IPS-11a (cell line): ENCODE results near the gene PAK4.

Experiments used
- H3K4me3 ChIP-seq: one replicate; pipeline ENCODE4 v1.5.1; 2013; ENCODE audit warnings: low read depth, low read length, control low read depth

PAK4 gene

DNA sequence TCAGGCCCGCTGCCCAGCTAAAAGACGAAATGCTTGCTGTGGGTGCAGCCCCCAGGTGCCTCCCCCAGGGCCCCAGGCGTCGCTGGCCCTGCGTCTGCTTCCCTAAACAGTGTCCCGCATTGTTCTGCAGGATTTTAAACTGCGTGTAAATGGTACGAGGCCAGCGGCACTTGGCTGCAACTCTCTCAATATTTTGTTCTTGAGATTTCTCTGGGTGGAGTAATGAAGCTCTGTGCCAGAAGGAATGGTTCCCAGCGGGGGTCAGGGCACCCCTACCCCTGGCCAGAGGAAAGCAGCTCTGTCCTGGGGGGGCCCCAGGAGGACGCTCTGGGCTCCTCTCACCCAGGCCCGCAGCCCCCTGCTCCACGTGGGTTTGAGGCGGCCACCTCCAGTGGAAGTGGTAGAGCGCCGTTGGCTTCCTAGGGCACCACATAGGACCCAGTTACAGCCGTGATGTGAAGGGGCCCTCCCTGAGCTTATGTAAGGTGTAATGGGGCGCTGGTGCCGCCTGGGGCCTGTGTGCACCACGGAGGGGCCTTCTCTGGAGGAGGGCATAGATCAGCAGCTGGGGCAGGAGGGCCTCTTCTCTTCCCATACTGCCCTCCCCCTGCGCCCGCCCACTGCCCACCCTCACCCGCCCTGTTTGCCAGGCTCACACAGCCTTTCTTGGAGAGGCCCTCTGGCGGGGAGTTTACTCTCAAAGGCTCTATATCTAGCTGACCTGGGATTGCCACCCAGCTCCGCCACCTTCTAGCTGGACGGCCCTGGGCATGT, 19.8 kb downstream of the PAK4 start:
- no peak overlapping the region for H3K4me3 ChIP-seq

DNA sequence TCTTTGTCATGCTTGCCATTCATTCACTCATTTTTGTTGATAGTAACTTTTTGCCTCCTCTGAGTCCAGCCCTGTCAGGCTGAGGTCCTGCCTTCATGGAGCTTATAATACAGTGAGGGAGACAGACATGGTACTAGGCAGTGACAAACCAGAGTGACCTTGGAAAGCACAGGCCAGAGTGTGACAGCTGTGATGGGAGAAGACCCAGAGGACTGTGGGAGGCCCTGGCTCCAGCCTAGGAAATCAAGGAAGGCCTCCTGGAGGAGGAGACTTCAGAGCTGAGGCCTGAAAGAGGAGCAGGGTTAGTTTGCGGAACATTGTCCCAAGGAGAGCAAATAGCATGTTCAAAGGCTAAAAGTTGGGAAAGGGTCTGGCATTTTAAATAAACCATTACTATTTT, 20.5 kb downstream of the PAK4 start:
- H3K4me3 ChIP-seq = no peak overlapping the region

DNA sequence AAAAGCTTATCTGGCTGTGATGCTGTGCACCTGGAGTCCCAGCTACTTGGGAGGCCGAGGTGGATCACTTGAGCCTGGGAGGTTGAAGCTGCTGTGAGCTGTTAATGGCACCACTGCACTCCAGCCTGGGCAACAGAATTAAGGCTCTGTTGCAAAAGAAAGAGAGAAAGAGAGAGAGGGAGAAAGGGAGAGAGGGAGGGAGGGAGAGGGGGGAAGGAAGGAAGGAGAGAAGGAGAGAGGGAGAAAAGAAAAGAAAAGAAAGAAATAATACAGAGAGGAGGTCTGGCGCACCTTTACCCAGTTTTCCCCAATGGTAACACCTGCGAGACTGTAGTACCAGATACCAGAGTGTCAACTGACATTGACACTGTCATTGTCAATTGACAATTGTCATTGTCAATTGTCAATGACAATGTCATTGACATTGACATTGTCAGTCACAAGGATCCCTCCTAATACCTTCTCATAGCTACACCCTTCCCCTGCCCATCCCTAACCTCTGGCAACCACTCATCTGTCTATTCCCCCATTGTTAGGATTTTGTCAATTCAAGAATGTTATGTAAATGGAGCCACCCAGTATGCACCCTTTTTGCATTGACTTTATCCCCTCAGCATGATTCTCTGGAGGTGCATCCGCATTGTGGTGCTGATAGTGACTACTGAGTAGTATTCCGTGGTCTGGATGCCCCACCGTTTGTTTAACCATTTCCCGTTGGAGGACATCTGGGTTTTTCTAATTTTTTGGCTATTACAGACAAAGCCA, 21.3 kb downstream of the PAK4 start:
- H3K4me3 ChIP-seq = no peak overlapping the region

DNA sequence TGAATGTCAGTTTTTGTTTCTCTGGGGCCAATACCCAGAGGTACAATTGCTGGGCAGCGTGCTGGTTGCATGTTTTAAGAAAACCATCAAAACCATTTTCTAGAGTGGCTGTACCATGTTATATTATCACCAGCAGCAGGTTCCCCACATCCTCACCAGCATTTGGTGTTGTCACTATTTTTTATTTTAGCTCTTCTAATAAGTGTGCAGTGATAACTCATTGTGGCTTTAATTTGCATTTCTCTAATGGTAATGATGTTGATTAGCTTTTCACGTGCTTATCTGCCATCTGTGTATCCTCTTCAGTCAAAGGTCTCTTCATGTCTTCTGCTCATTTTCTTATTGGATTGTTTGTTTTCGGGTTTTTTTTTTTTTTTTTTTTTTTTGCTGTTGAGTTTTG, 21.9 kb downstream of the PAK4 start:
- H3K4me3 ChIP-seq = no peak overlapping the region

DNA sequence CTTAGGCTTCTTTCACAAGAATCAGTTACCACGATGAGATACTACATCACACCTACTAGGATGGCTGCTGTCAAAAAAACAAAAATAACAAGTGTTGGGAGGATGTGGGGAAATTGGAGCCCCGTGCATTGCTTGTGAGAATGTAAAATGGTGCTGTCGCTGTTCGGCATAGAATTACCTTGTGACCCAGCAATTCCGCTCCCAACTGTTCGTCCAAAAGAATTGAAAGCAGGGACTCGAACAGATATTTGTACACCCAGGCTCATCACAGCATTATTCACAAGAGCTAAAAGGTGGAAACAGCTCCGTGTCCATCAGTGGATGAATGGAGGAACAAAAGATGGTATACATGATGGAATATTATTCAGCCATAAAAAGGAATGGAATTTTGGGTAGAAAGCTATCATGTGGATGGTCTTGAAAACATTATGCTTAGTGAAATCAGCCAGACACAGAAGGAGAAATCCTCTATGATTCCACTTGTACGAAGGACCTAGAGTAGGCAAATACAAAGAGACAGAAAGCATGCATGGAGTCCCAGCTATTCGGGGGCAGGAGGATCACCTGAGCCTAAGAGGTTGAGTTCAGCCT, 23.4 kb downstream of the PAK4 start:
- H3K4me3 ChIP-seq = no peak overlapping the region

DNA sequence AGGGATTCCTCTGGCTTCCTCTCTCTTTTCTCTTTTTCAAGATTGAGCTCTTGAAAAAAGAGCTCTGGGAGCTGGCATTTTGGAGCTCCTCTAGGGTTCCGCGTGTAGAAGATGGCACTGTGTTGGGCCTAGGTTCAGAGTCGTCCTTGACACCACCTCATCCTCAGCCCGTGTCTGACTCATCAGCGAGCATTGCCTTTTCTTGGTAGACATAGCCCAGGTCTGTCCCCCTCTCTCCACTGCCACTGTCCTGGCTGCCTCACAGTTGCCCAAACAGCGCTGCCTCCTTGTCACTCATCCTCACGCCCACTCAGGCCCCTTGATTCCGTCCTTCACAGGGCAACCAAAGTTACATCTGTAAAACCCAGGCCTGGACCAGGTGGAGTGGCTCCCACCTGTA, 24.6 kb downstream of the PAK4 start:
- no peak overlapping the region for H3K4me3 ChIP-seq

DNA sequence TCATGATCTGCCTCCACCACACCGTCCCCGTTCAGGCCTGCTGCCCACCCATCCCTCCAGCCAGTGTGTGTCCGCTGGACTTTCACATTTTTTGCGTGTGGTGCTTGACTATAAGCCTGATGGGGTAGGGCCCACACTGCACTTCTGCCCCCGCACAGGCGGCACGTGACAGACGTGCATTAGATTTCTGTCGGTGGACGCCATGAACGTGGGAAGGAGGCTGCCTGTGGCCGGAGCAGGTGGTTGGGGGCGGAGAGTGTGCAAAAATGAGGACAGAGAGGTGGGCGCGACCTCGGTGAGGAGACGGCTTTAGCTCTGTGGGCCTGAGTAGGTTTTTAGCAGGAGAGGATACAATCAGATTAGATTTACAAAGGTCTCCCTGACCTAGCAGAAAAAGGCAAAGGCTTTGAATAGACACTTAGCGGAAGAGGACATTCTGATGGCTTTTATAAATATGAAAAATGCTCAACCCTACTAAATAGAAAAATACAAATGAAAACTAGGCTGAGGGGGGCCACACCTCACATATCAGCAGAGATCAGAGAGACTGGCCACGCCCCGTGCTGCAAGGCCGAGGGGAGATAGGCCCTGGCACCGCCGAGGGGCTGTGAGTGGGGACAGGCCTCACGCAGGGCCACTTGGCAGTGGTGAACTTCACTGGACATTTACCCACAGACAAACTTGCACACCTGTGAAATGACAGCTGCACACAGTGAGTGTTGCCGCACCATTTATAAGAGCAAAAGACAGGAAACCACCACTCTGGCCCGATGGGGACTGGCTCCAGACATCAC, 25.4 kb downstream of the PAK4 start:
- no peak overlapping the region for H3K4me3 ChIP-seq

DNA sequence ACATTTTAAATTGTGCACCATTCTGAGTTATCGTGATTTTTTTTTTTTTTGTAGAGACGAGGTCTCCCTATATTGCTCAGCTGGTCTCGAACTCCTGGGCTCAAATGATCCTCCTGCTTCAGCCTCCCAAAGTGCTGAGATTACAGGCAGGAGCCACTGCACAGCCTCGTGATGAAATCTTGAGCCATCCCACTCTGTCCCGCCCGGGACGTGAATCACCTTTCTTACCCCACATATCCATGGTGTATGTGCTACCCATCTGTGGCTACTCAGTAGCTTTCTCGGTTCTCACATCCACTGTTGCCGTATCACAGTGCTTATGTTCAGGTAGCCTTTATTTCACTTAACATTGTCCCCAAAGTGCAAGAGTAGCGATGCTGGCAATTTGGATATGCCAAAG, 26.5 kb downstream of the PAK4 start:
- no peak overlapping the region for H3K4me3 ChIP-seq

DNA sequence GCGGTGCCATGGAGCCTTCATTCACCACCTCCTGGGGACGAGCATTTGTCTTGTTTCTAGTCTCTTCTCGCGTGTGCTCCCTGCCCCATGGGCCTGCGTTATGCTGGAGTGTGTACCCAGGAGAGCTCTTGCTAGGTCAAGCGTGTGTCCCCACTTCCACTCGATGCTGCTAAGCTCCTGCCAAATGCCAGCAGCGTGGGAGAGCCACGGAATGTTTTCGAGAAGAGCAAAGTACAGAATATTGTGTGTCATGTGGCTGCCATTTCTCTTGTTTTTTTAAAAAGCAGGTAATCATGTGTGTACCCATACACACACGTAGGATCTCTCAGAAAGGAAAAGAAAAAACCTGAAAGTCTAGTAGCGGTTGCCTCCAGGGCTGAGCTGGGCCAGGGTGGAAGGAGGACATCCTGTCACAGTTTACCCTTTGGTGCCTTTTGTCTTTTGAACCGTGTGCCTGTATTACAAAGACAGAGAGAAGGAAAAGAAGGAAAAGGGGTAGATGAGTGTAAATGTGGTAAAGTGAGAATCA, 28.6 kb downstream of the PAK4 start:
- H3K4me3 ChIP-seq = no peak overlapping the region

DNA sequence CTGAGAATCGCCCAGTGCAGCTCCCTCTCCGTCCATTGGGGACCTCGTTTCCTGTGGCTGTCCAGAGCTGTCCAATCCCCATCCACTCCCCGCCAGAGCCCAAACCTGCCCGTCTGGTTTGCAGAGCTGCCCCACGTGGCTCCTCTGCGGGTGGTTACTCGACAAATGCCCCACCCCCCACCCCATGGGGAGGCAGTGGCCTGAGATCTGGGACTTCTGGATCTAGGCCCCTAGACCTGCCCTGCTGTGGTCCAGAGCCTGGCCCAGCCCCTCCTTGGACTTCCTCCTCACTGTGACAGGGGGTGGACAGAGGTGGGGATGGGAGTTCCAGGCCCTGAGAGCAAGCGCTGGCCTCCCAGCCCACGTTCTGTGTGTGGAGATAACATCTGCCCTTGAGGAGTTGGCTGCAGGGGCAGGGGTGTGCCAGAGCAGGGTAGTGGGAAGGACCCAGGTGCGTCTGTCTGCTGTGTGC, 29.1 kb downstream of the PAK4 start:
- H3K4me3 ChIP-seq = no peak overlapping the region

DNA sequence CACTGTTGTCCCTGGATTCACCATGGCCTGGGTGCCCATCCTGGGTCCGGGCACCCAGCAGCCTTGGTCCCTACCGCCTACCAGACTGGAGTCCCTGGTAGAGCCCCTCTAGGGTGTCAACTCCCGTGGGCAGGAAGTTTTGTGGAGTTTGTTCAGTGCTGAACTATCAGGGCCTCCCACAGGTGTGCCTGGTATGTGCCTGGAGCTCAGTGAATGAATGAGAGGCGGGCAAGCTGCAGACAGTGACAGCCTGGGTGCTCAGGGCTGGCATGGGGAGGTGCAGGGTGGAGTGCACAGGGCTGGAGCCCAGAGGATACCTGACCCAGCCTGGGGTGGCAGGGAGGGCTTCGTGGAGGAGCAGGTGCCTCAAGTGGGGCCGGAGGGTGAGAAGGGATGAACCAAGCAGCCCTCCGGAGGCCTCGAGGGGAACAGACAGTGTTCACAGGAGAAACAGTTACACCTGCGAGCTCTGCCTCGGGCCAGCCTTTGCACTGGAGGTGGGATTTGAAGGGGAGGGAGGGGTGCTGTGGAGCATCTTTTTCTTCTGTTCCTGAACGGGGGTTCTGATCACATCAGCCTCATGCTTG, 29.6 kb downstream of the PAK4 start:
- H3K4me3 ChIP-seq = no peak overlapping the region

DNA sequence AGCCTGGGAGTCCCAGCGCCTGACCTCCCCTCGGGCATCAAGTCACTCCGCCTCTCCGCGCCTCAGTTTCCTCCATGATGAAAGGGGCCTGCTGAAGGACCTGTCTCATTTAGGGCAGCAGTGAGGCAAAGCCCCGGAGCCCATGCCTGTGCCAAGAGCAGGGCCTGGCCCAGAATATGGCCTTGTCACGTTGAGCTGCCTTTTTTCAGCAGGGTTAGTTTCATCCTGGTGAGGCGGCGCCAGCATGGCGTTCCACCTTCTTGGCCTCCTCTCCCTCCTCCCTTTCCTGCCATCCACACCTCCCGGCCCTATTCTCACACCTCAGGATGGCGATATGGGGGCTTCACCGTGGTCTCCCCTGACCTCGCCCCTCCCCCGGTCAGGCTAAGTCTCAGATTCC, 30.2 kb downstream of the PAK4 start:
- no peak overlapping the region for H3K4me3 ChIP-seq

DNA sequence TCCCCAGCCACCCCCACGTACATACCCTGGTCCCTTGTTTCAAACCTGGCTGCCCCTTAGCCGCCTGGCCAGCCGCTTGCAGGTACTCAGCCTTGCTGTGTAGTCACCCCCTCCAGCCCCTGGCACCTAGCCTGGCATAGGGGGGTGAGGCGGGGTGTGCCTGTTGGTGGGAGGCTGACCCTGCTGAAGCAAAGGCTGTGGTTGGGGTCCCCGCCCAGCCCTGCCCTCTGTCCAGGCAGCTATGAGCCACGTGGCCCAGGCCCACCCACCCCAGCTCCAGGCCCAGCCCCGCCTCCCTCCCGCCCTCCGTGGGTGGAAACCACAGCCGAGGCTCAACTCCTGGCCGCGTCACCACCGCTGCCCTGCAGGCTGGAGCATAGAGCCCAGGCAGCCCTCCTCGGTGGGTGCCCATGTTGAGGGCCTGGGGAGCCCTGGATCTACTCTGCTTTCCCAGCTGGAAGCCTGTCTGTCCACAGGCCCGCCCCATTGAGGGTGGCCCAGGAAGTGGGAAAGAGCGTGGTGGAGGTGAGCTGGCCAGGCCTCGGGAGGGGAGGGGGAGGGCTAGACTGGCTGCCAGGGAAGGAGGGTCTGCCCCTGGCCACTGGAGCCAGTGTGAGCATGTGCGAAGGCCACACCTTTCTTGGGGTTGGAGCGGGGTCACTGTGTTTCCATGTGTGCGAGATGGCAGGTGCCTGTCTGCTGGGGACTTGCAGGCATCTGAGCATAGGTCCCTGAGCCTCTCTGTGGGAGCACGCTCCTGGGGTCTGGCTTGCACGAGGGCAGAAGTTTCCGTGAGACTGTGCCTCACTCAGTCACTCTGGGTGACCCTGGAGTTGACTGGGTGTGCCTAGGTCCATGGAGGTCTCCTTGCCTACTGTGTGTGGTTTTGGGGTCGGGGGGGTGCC, 31.0 kb downstream of the PAK4 start:
- no peak overlapping the region for H3K4me3 ChIP-seq

DNA sequence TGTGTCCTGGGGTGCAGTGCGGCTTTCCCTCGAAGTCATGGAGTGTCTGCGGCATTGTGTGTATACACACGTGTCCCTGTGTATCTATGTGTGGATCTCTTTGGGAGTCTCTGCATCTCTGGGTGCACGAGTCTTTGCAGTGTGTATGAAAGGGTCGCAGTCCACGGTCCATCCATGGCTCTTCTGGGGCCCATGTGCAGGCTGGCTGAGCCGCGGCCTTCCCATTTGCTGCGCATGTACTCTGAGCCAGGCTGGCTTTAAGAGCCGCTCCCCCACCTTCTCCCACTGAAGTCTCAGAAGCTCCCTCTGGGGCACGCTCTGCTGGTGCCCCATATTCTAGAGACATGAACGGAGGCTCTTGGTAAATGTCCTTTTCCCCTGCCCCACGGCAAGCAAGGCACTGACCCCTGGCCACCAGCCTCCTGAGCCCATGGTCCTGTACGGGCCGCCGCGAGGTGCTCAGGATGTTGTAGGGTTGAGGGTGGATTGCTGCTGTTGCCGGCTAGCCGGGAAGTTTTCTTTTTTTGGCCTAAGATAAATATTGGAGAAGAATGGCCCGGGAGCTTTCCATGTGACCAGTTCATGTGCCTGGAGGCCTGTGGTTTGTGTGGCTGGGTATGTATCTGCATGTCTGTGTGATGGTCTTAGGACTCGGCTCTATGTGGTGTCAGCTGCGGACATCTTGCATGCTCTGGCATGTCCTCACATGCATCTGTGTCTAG, 31.9 kb downstream of the PAK4 start:
- no peak overlapping the region for H3K4me3 ChIP-seq

DNA sequence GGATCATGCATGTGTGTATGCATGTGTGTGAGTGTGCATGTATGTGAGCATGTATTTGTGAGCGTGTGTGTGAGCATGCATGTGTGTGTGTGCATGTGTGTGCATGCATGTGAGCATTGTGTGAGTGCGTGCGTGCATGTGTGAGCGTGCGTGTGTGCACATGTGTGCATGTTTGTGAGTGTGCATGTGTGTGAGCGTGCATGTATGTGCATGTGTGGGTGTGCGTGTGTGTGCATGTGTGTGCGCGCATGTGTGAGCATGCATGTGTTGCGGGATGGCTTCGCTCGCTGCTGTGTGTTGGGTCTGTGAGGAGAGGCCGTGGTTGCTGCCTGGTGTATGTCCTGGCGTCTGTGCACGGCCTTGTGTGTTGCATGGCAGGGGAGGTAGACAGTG, 32.4 kb downstream of the PAK4 start:
- no peak overlapping the region for H3K4me3 ChIP-seq

DNA sequence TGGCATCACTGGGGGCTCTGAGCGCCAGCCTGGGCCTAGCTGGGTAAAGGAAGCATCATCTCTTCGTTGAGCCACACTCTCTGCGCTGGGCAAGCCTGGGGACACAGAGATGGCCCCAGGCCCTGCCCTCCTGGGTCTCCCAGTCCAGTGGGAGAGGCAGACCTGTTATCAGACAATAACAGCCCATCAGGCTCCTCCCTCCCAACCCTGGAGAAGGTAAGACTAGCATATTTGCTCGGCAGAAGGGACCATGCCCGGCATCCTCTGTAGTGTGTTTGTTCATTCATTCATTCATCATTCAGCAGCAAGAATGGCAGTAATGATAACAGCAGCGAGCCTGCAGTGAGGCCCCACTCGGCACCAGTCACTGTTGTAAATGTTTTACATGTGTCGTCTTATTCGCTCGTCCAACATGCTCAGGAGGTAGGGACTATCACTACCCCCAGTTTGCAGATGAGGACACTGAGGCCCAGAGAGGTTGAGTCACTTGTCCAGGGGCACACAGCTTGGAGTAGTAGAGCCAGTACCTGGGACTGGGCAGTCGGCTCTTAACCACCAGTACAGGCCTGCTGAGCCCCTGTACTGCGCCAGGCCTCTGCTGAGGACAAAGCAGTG, 33.2 kb downstream of the PAK4 start:
- H3K4me3 ChIP-seq = no peak overlapping the region

DNA sequence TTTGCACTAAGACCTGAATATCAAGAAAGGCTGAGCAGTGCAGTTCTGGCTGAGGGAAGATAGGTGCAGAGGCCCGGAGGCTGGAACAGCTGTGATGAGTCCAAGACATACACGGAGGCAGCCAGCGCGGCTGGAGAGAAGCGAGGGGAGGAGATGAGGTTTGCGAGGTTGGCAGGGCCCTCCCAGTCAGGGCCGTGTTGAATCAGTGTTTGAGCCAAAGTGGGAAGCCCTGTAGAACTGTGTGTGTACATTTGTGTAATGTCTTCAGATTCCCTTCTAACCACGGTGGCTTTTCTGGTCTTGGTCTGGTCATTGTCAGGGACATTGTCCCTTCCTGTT, 34.9 kb downstream of the PAK4 start:
- no peak overlapping the region for H3K4me3 ChIP-seq

DNA sequence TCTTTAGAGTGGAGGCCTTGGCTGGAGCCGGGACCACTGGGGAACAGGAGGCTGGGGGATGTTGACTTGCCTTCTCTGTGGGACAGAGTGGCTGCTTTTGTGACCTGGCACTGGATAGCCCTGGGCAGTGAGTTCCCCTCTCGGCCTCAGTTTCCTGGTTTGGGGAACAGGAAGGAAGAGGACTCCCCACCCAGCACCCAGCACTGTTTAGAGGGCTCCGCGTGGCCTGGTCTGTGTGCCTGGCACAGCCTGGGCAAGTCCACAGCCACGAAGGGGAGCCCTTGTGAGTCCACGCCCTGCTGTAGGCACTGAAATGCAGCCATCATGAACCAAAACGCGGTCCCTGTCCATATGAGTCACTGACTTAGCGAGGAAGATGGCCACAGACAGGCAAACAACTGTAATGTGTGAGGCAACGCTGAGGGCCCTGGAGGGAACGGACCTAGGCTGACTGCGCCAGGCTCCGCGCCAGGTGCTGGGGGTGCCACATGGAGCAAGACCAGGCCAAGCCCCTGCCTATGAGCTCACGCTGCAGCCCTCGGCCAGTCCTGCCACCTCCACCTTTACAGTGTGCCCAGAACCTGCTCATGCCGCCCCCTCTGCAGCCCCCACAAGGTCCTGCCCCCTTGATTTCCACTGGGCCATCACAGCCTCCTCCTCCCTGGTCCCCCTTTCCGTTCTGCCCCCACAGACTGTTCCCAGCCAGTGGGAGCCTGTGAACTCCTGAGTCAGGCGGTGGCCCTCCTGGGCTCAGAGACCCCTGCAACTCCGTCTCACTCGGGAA, 35.5 kb downstream of the PAK4 start:
- no peak overlapping the region for H3K4me3 ChIP-seq
